H1 (cell line): Measurements from ENCODE around the gene LAPTM4A. TPM values are rescaled to one million over a fixed set of nuclear protein-coding genes. Genes with fewer than 3 reads are reported as not detected.

Source experiments
- CHD1 ChIP-seq: IDR thresholded peaks from 2 replicates; pipeline ENCODE4 v1.6.1; 2012; ENCODE audit warnings: low read depth, low read length, improper control_type of control experiment
- CHD2 ChIP-seq: IDR thresholded peaks from 2 replicates; pipeline ENCODE4 v1.6.1; 2012; ENCODE audit warnings: low read length, improper control_type of control experiment
- GTF2F1 ChIP-seq: IDR thresholded peaks from 2 replicates; pipeline ENCODE4 v1.6.1; 2012; ENCODE audit warnings: low read depth, low read length, improper control_type of control experiment, borderline replicate concordance
- HDAC6 ChIP-seq: IDR thresholded peaks from one replicate; pipeline ENCODE4 v1.7.1; 2012; ENCODE audit warnings: low read depth, mild to moderate bottlenecking, inconsistent platforms, low read length, moderate library complexity
- NRF1 ChIP-seq: IDR thresholded peaks from 2 replicates; pipeline ENCODE4 v1.6.1; 2011; ENCODE audit warnings: mild to moderate bottlenecking, low read depth, low read length, improper control_type of control experiment
- POLR2A ChIP-seq, 2 experiments: IDR thresholded peaks; 1 replicate in 1 of 2; 2 replicates in 1 of 2; pipeline ENCODE4 v1.6.1; 2011; ENCODE audit warnings: low read depth in 2 of 2, low read length in 2 of 2, mild to moderate bottlenecking in 2 of 2; ENCODE audit errors: control extremely low read depth in 1 of 2
- RAD21 ChIP-seq, 2 experiments: IDR thresholded peaks in 1 of 2; conservative IDR thresholded peaks in 1 of 2; 2 replicates each; pipeline ENCODE4 v1.6.1; 2011; ENCODE audit warnings: low read depth in 2 of 2, low read length in 2 of 2, improper control_type of control experiment in 1 of 2, inconsistent platforms in 1 of 2, mild to moderate bottlenecking in 1 of 2, moderate library complexity in 1 of 2
- SIX5 ChIP-seq: IDR thresholded peaks from 2 replicates; pipeline ENCODE4 v1.6.1; 2011; ENCODE audit warnings: mild to moderate bottlenecking, low read depth, low read length
- TAF7 ChIP-seq: optimal IDR thresholded peaks from 2 replicates; pipeline ENCODE3; 2011; ENCODE audit warnings: low read depth, mild to moderate bottlenecking, inconsistent platforms, low read length, moderate library complexity, borderline replicate concordance
- polyA plus RNA-seq, 7 experiments: library from polyadenylated mRNA; depleted of rRNA in 3 of 7; stranded (reverse) in 5 of 7; unstranded in 2 of 7; fragments of >200 nt in 5 of 7; fragments of 200-250 nt in 2 of 7; gene quantifications; 1 replicate in 5 of 7; 2 replicates in 1 of 7; 4 replicates in 1 of 7; pipeline versions ENCODE4 v1.2.1 to v1.2.3, GENCODE V29; 2011 to 2013; ENCODE audit warnings: missing spikeins in 2 of 7, mixed read lengths in 2 of 7
- total RNA-seq: library from RNA; stranded (reverse); fragmentation: NEBNext Ultra II Directional; extraction: Animal tissue kit (Norgen Biotek cat#: 25700); gene quantifications from 2 replicates; pipeline ENCODE4 v1.2.1, GENCODE V29; 2021
- TF ChIP-seq, protein P1 (sequence below): fragments of 300-600 bp; sonication (generic); IDR thresholded peaks from 2 replicates; pipeline ENCODE4 v1.7.1; 2012; ENCODE audit warnings: low read length, moderate library complexity, mild to moderate bottlenecking, inconsistent platforms; ENCODE audit not compliant: insufficient replicate concordance
- TF ChIP-seq, protein P2 (sequence below): IDR thresholded peaks from 2 replicates; pipeline ENCODE4 v1.6.1; 2011; ENCODE audit warnings: low read length, improper control_type of control experiment

LAPTM4A gene
- total and polyA plus RNA-seq, 2 of the 8 experiments (the other 6 are each of a cell fraction or from before 2014, with no cell fraction given): 193 to 419 TPM

DNA sequence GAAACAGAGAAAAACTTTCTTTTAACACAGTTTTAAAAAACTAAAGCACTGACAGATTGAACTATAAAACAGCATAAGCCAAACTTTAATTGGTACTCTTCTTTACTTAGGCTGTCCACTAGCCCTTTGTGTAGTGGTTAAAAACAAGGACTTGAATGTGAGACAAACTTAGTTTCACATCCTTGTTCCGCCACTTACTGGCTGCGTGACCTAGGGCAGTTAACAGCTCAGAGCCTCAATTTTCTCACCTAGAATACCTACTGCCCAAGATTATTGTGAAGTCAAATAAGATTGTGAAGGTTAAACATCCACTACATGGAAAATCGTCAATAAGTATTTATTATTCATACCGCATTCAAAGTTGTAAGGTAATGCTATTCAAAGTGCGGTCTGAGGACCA lies 63.5 kb downstream of the LAPTM4A start (continued):
- TF ChIP-seq, protein P1, sequence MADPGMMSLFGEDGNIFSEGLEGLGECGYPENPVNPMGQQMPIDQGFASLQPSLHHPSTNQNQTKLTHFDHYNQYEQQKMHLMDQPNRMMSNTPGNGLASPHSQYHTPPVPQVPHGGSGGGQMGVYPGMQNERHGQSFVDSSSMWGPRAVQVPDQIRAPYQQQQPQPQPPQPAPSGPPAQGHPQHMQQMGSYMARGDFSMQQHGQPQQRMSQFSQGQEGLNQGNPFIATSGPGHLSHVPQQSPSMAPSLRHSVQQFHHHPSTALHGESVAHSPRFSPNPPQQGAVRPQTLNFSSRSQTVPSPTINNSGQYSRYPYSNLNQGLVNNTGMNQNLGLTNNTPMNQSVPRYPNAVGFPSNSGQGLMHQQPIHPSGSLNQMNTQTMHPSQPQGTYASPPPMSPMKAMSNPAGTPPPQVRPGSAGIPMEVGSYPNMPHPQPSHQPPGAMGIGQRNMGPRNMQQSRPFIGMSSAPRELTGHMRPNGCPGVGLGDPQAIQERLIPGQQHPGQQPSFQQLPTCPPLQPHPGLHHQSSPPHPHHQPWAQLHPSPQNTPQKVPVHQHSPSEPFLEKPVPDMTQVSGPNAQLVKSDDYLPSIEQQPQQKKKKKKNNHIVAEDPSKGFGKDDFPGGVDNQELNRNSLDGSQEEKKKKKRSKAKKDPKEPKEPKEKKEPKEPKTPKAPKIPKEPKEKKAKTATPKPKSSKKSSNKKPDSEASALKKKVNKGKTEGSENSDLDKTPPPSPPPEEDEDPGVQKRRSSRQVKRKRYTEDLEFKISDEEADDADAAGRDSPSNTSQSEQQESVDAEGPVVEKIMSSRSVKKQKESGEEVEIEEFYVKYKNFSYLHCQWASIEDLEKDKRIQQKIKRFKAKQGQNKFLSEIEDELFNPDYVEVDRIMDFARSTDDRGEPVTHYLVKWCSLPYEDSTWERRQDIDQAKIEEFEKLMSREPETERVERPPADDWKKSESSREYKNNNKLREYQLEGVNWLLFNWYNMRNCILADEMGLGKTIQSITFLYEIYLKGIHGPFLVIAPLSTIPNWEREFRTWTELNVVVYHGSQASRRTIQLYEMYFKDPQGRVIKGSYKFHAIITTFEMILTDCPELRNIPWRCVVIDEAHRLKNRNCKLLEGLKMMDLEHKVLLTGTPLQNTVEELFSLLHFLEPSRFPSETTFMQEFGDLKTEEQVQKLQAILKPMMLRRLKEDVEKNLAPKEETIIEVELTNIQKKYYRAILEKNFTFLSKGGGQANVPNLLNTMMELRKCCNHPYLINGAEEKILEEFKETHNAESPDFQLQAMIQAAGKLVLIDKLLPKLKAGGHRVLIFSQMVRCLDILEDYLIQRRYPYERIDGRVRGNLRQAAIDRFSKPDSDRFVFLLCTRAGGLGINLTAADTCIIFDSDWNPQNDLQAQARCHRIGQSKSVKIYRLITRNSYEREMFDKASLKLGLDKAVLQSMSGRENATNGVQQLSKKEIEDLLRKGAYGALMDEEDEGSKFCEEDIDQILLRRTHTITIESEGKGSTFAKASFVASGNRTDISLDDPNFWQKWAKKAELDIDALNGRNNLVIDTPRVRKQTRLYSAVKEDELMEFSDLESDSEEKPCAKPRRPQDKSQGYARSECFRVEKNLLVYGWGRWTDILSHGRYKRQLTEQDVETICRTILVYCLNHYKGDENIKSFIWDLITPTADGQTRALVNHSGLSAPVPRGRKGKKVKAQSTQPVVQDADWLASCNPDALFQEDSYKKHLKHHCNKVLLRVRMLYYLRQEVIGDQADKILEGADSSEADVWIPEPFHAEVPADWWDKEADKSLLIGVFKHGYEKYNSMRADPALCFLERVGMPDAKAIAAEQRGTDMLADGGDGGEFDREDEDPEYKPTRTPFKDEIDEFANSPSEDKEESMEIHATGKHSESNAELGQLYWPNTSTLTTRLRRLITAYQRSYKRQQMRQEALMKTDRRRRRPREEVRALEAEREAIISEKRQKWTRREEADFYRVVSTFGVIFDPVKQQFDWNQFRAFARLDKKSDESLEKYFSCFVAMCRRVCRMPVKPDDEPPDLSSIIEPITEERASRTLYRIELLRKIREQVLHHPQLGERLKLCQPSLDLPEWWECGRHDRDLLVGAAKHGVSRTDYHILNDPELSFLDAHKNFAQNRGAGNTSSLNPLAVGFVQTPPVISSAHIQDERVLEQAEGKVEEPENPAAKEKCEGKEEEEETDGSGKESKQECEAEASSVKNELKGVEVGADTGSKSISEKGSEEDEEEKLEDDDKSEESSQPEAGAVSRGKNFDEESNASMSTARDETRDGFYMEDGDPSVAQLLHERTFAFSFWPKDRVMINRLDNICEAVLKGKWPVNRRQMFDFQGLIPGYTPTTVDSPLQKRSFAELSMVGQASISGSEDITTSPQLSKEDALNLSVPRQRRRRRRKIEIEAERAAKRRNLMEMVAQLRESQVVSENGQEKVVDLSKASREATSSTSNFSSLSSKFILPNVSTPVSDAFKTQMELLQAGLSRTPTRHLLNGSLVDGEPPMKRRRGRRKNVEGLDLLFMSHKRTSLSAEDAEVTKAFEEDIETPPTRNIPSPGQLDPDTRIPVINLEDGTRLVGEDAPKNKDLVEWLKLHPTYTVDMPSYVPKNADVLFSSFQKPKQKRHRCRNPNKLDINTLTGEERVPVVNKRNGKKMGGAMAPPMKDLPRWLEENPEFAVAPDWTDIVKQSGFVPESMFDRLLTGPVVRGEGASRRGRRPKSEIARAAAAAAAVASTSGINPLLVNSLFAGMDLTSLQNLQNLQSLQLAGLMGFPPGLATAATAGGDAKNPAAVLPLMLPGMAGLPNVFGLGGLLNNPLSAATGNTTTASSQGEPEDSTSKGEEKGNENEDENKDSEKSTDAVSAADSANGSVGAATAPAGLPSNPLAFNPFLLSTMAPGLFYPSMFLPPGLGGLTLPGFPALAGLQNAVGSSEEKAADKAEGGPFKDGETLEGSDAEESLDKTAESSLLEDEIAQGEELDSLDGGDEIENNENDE: no peak
- TF ChIP-seq CHD1 (no peak), GTF2F1 (no peak), CHD2 (no peak), NRF1 (no peak), RAD21 (IDR thresholded peaks at IDR 0.05 in 1 of 2, conservative IDR thresholded peaks at IDR 0.05 in 1 of 2; ENCODE audit: low read depth in 2 of 2, low read length in 2 of 2) (no peak), TAF7 (no peak), HDAC6 (no peak), POLR2A (IDR thresholded peaks at IDR 0.05; ENCODE audit: control extremely low read depth in 1 of 2, low read depth in 2 of 2, low read length in 2 of 2) (no peak), SIX5 (no peak)
- TF ChIP-seq, protein P2, sequence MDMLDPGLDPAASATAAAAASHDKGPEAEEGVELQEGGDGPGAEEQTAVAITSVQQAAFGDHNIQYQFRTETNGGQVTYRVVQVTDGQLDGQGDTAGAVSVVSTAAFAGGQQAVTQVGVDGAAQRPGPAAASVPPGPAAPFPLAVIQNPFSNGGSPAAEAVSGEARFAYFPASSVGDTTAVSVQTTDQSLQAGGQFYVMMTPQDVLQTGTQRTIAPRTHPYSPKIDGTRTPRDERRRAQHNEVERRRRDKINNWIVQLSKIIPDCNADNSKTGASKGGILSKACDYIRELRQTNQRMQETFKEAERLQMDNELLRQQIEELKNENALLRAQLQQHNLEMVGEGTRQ: no peak
